Duodenal mucosa (tissue), 2 donors: Measurements from ENCODE around the gene VPS35L.
"Not testable (repeated sequence)": the region's sequence is repeated elsewhere in the genome, so short reads cannot be mapped to it uniquely, and the experiment has no call there.

Source experiments
- H3K27ac ChIP-seq: one replicate; pipeline ENCODE4 v1.7.0; 2013; ENCODE audit warnings: low read depth, low read length
- H3K27me3 ChIP-seq, 2 donors: one replicate each; pipeline ENCODE4 v1.7.0; 2013; ENCODE audit warnings: low read length in 2 of 2, control low read depth in 1 of 2; ENCODE audit not compliant: insufficient read depth in 2 of 2, control insufficient read depth in 1 of 2
- H3K36me3 ChIP-seq, 2 donors: one replicate each; pipeline ENCODE4 v1.7.0; 2013; ENCODE audit warnings: low read length in 2 of 2, control low read depth in 1 of 2; ENCODE audit not compliant: insufficient read depth in 2 of 2, control insufficient read depth in 1 of 2
- H3K4me1 ChIP-seq, 2 donors: one replicate each; pipeline ENCODE4 v1.7.0; 2013; ENCODE audit warnings: low read length in 2 of 2, control low read depth in 1 of 2; ENCODE audit not compliant: insufficient read depth in 2 of 2, control insufficient read depth in 1 of 2
- H3K4me3 ChIP-seq, 2 donors: one replicate each; pipeline ENCODE4 v1.7.0; 2013; ENCODE audit warnings: low read length in 2 of 2, low read depth in 1 of 2
- H3K9ac ChIP-seq, 2 donors: one replicate each; pipeline ENCODE4 v1.7.0; 2013; ENCODE audit warnings: low read length in 2 of 2, low read depth in 1 of 2
- H3K9me3 ChIP-seq, 2 donors: one replicate each; pipeline ENCODE4 v1.7.0; 2013; ENCODE audit warnings: low read length in 2 of 2, control low read depth in 1 of 2; ENCODE audit not compliant: control insufficient read depth in 1 of 2

The VPS35L gene

GRCh38 chr16:19716183-19716582 lies 160.7 kb downstream of the VPS35L start:
- Histone ChIP-seq H3K36me3 (peaks cover 3 to 27% of the 10 kb centered on the region in 2 donors), H3K9me3 (no peaks in the 10 kb centered on the region), H3K4me3 (peak overlapping the region; percentile 90), H3K27me3 (no peaks in the 10 kb centered on the region), H3K9ac (no peak overlapping the region), H3K27ac (no peak overlapping the region), H3K4me1 (peaks cover 20 to 28% of the 10 kb centered on the region in 2 donors)

- not testable (repeated sequence) for H3K9me3 ChIP-seq, H3K27me3 ChIP-seq, H3K27ac ChIP-seq, H3K9ac ChIP-seq
- H3K4me3 ChIP-seq = peak overlapping the region; percentile 90
- peaks cover 20 to 23% of the 10 kb centered on the region in 2 donors for H3K4me1 ChIP-seq
- peaks cover 3 to 22% of the 10 kb centered on the region in 2 donors for H3K36me3 ChIP-seq
These were observed 161.2 kb downstream of the VPS35L start for GRCh38 chr16:19716728-19717127.

GRCh38 chr16:19717314-19717713 lies 161.8 kb downstream of the VPS35L start:
- peak overlapping the region; percentile 90 for H3K4me3 ChIP-seq
- H3K27me3 ChIP-seq = no peaks in the 10 kb centered on the region
- peaks cover 20 to 22% of the 10 kb centered on the region in 2 donors for H3K4me1 ChIP-seq
- H3K36me3 ChIP-seq = peaks cover 2 to 18% of the 10 kb centered on the region in 2 donors
- no peaks in the 10 kb centered on the region for H3K9me3 ChIP-seq
- H3K9ac ChIP-seq = peak overlapping the region; percentile 58 to 63
- no peak overlapping the region for H3K27ac ChIP-seq

- Histone ChIP-seq H3K27ac (peak within 1 kb of the TSS; percentile 50), H3K9me3 (no peaks in the 10 kb centered on the region), H3K4me1 (peaks cover 20 to 22% of the 10 kb centered on the region in 2 donors), H3K36me3 (peaks cover 0 to 12% of the 10 kb centered on the region in 2 donors), H3K27me3 (no peaks in the 10 kb centered on the region), H3K9ac (peak within 1 kb of the TSS; percentile 62 to 67), H3K4me3 (peak within 1 kb of the TSS; percentile 90)
These were observed 162.5 kb downstream of the VPS35L start, which contains the start of the genes IQCK and KNOP1 for GRCh38 chr16:19717741-19718623. Gene IQCK, plus strand, starts transcription at chr16:19718271. Its CDS starts 36 bp downstream, at chr16:19718307. Gene KNOP1, minus strand, starts transcription at chr16:19718227. Its CDS starts 3,192 bp downstream, at chr16:19715035.

- Histone ChIP-seq H3K27me3 (no peaks in the 10 kb centered on the region), H3K4me1 (peaks cover 20 to 22% of the 10 kb centered on the region in 2 donors), H3K36me3 (peaks cover 0 to 10% of the 10 kb centered on the region in 2 donors), H3K27ac (no peak overlapping the region), H3K9me3 (no peaks in the 10 kb centered on the region), H3K4me3 (peak overlapping the region; percentile 90), H3K9ac (peak overlapping the region; percentile 62 to 67)
These were observed 163.1 kb downstream of the VPS35L start for GRCh38 chr16:19718624-19718965.

GRCh38 chr16:19722269-19722952 lies 166.9 kb downstream of the VPS35L start:
- Histone ChIP-seq H3K36me3 (no peaks in the 10 kb centered on the region), H3K9me3 (no peaks in the 10 kb centered on the region), H3K4me3 (no peak overlapping the region), H3K27me3 (no peaks in the 10 kb centered on the region), H3K27ac (no peak overlapping the region), H3K9ac (no peak overlapping the region), H3K4me1 (peaks cover 5 to 7% of the 10 kb centered on the region in 2 donors)

- no peaks in the 10 kb centered on the region for H3K9me3 ChIP-seq
- no peaks in the 10 kb centered on the region for H3K27me3 ChIP-seq
- no peak overlapping the region for H3K4me3 ChIP-seq
- H3K4me1 ChIP-seq = peaks cover 5 to 7% of the 10 kb centered on the region in 2 donors
- H3K27ac ChIP-seq = no peak overlapping the region
- no peaks in the 10 kb centered on the region for H3K36me3 ChIP-seq
- no peak overlapping the region for H3K9ac ChIP-seq
These were observed 167.5 kb downstream of the VPS35L start for GRCh38 chr16:19722981-19723380.

GRCh38 chr16:19728636-19728965 lies 173.1 kb downstream of the VPS35L start:
- H3K9ac ChIP-seq = no peak overlapping the region
- no peak overlapping the region for H3K4me3 ChIP-seq
- no peaks in the 10 kb centered on the region for H3K4me1 ChIP-seq
- no peaks in the 10 kb centered on the region for H3K9me3 ChIP-seq
- no peaks in the 10 kb centered on the region for H3K27me3 ChIP-seq
- no peak overlapping the region for H3K27ac ChIP-seq
- peaks cover 0 to 4% of the 10 kb centered on the region in 2 donors for H3K36me3 ChIP-seq

GRCh38 chr16:19733551-19733950 lies 178.0 kb downstream of the VPS35L start:
- no peaks in the 10 kb centered on the region for H3K9me3 ChIP-seq
- H3K4me1 ChIP-seq = no peaks in the 10 kb centered on the region
- H3K4me3 ChIP-seq = no peak overlapping the region
- peaks cover 0 to 4% of the 10 kb centered on the region in 2 donors for H3K36me3 ChIP-seq
- H3K9ac ChIP-seq = no peak overlapping the region
- H3K27me3 ChIP-seq = no peaks in the 10 kb centered on the region
- H3K27ac ChIP-seq = no peak overlapping the region
